T-helper 17 cell (primary cell): ENCODE results near the gene MPND. TPM values are rescaled to one million over a fixed set of nuclear protein-coding genes. Genes with fewer than 3 reads are reported as not detected.

Source experiments
- ATAC-seq: fragments of 150-1000 bp; cut with Tn5 transposase; 2 replicates; pipeline ENCODE4 v1.10.0; 2021; ENCODE audit warnings: mild to moderate bottlenecking, moderate library complexity
- DNase-seq, 3 donors: peaks; one replicate each; pipeline versions ENCODE4 v3.0.0 to v3.0.0-alpha.2; 2020 to 2021
- H3K9me3 ChIP-seq: one replicate; pipeline ENCODE4 v1.7.0; 2013; ENCODE audit warnings: low read length, mild to moderate bottlenecking; ENCODE audit not compliant: control insufficient read depth, poor library complexity, severe bottlenecking
- H3K27ac Mint-ChIP-seq: one replicate; pipeline ENCODE4 v1.8.0; 2022; ENCODE audit warnings: mild to moderate bottlenecking, moderate library complexity, mixed read lengths
- H3K27me3 Mint-ChIP-seq: one replicate; pipeline ENCODE4 v1.8.0; 2022; ENCODE audit warnings: mixed read lengths
- H3K36me3 Mint-ChIP-seq: one replicate; pipeline ENCODE4 v1.8.0; 2022; ENCODE audit warnings: low read depth, mixed read lengths
- H3K4me1 Mint-ChIP-seq: one replicate; pipeline ENCODE4 v1.8.0; 2022; ENCODE audit warnings: mild to moderate bottlenecking, mixed read lengths
- H3K4me3 Mint-ChIP-seq: one replicate; pipeline ENCODE4 v1.8.0; 2022; ENCODE audit warnings: mild to moderate bottlenecking, moderate library complexity, mixed read lengths
- total RNA-seq, 4 donors: library from RNA in 2 of 4; stranded (reverse) in 2 of 4; gene quantifications; one replicate each; pipeline ENCODE4 v1.2.3 and lab custom pipeline; 2022 to 2026

Gene MPND
- total RNA-seq = 10 to 100 TPM; 13.0 to 15.1 TPM
- 9.8 to 14.5 reads per million in 2 donors for total RNA-seq (lab: John Stamatoyannopoulos, UW)

GRCh38 chr19:4343370-4344307 is at the start of gene MPND:
Gene MPND, plus strand, starts transcription at chr19:4343562. Its CDS starts 32 bp downstream, at chr19:4343594.
- DNase-seq (peak; percentile 88 to 95 (median 94)), ATAC-seq (peak; percentile 75)
- H3K9me3 ChIP-seq = no peaks in the 10 kb centered on the region
- H3K27ac Mint-ChIP-seq = peak within 1 kb of the TSS; percentile 72
- no peaks in the 10 kb centered on the region for H3K27me3 Mint-ChIP-seq
- peak within 1 kb of the TSS; percentile 92 for H3K4me3 Mint-ChIP-seq
- H3K4me1 Mint-ChIP-seq = peaks cover 16% of the 10 kb centered on the region
- peaks cover 2% of the 10 kb centered on the region for H3K36me3 Mint-ChIP-seq

GRCh38 chr19:4294389-4294788 is 49.0 kb upstream of the MPND start:
- ATAC-seq = no peak
- no peak overlapping the region for H3K27ac Mint-ChIP-seq
- no peaks in the 10 kb centered on the region for H3K9me3 ChIP-seq
- H3K4me3 Mint-ChIP-seq = no peak overlapping the region
- H3K36me3 Mint-ChIP-seq = no peaks in the 10 kb centered on the region
- H3K4me1 Mint-ChIP-seq = no peaks in the 10 kb centered on the region
- no peak for DNase-seq
- H3K27me3 Mint-ChIP-seq = no peaks in the 10 kb centered on the region

- no peaks in the 10 kb centered on the region for H3K9me3 ChIP-seq
- H3K4me1 Mint-ChIP-seq = no peaks in the 10 kb centered on the region
These were observed 47.2 kb upstream of the MPND start for GRCh38 chr19:4295972-4296771.

GRCh38 chr19:4297901-4298809 is 45.2 kb upstream of the MPND start:
- Mint-ChIP-seq H3K4me3 (no peak overlapping the region), H3K4me1 (peaks cover 11% of the 10 kb centered on the region), H3K27me3 (no peaks in the 10 kb centered on the region), H3K36me3 (no peaks in the 10 kb centered on the region), H3K27ac (no peak overlapping the region)
- ATAC-seq (no peak), DNase-seq (no peak)
- no peaks in the 10 kb centered on the region for H3K9me3 ChIP-seq

More at GRCh38 chr19:4295972-4296771, 47.2 kb upstream of the MPND start:
- Mint-ChIP-seq H3K27me3 (no peaks in the 10 kb centered on the region), H3K4me3 (no peak overlapping the region), H3K27ac (no peak overlapping the region), H3K36me3 (no peaks in the 10 kb centered on the region)
- ATAC-seq (no peak), DNase-seq (no peak)

- no peaks in the 10 kb centered on the region for H3K27me3 Mint-ChIP-seq
- no peak overlapping the region for H3K27ac Mint-ChIP-seq
- H3K36me3 Mint-ChIP-seq = no peaks in the 10 kb centered on the region
- no peak for DNase-seq
- no peaks in the 10 kb centered on the region for H3K9me3 ChIP-seq
- no peak overlapping the region for H3K4me3 Mint-ChIP-seq
- peaks cover 15% of the 10 kb centered on the region for H3K4me1 Mint-ChIP-seq
- no peak for ATAC-seq
These were observed 44.4 kb upstream of the MPND start for GRCh38 chr19:4298810-4299550.

GRCh38 chr19:4300589-4300988 is 42.8 kb upstream of the MPND start:
- H3K4me1 Mint-ChIP-seq = peaks cover 18% of the 10 kb centered on the region
- no peaks in the 10 kb centered on the region for H3K9me3 ChIP-seq

GRCh38 chr19:4301590-4302242 is 41.6 kb upstream of the MPND start:
- no peak for DNase-seq
- no peaks in the 10 kb centered on the region for H3K36me3 Mint-ChIP-seq

More at GRCh38 chr19:4300589-4300988, 42.8 kb upstream of the MPND start:
- no peak overlapping the region for H3K27ac Mint-ChIP-seq
- no peak overlapping the region for H3K4me3 Mint-ChIP-seq
- no peak for DNase-seq
- no peak for ATAC-seq
- H3K27me3 Mint-ChIP-seq = no peaks in the 10 kb centered on the region
- no peaks in the 10 kb centered on the region for H3K36me3 Mint-ChIP-seq

GRCh38 chr19:4302243-4302640 is 41.1 kb upstream of the MPND start, which contains the start of gene TMIGD2:
Gene TMIGD2, minus strand, starts transcription at chr19:4302389. Its CDS starts 4 bp downstream, at chr19:4302385.
- H3K27ac Mint-ChIP-seq = peak within 1 kb of the TSS; percentile 80
- H3K27me3 Mint-ChIP-seq = no peaks in the 10 kb centered on the region
- DNase-seq (no peak), ATAC-seq (no peak)
- peaks cover 18% of the 10 kb centered on the region for H3K4me1 Mint-ChIP-seq
- peak within 1 kb of the TSS; percentile 73 for H3K4me3 Mint-ChIP-seq
- no peaks in the 10 kb centered on the region for H3K9me3 ChIP-seq
- H3K36me3 Mint-ChIP-seq = no peaks in the 10 kb centered on the region

More at GRCh38 chr19:4301590-4302242, 41.6 kb upstream of the MPND start:
- H3K4me1 Mint-ChIP-seq = peaks cover 18% of the 10 kb centered on the region
- ATAC-seq = peak; percentile 29
- no peaks in the 10 kb centered on the region for H3K9me3 ChIP-seq
- no peaks in the 10 kb centered on the region for H3K27me3 Mint-ChIP-seq
- peak overlapping the region; percentile 80 for H3K27ac Mint-ChIP-seq
- peak overlapping the region; percentile 73 for H3K4me3 Mint-ChIP-seq

GRCh38 chr19:4303819-4304537 is 39.4 kb upstream of the MPND start:
- ATAC-seq (no peak), DNase-seq (no peak)
- Mint-ChIP-seq H3K27me3 (no peaks in the 10 kb centered on the region), H3K36me3 (no peaks in the 10 kb centered on the region), H3K4me3 (peak overlapping the region; percentile 63), H3K4me1 (peaks cover 18% of the 10 kb centered on the region), H3K27ac (no peak overlapping the region)
- no peaks in the 10 kb centered on the region for H3K9me3 ChIP-seq

GRCh38 chr19:4304538-4305256 is 38.7 kb upstream of the MPND start, which contains the start of gene FSD1:
Gene FSD1, plus strand, starts transcription at chr19:4304598. Its CDS starts 149 bp downstream, at chr19:4304747.
- no peaks in the 10 kb centered on the region for H3K27me3 Mint-ChIP-seq
- no peak within 1 kb of the TSS for H3K27ac Mint-ChIP-seq
- H3K4me1 Mint-ChIP-seq = peaks cover 18% of the 10 kb centered on the region
- peak within 1 kb of the TSS; percentile 69 for H3K4me3 Mint-ChIP-seq
- ATAC-seq (peak; percentile 78), DNase-seq (peak; percentile 35 to 57 (median 37))
- H3K36me3 Mint-ChIP-seq = no peaks in the 10 kb centered on the region
- H3K9me3 ChIP-seq = no peaks in the 10 kb centered on the region
